Epithelial cell of proximal tubule (primary cell): ENCODE measurements around the gene TMEM208. TPM values are rescaled to one million over a fixed set of nuclear protein-coding genes. Genes with fewer than 3 reads are reported as not detected.
A peak's percentile ranks its signal among the peaks of the same experiment; 100 is the strongest.

ENCODE experiments used
- DNase-seq: peaks from one replicate; pipeline ENCODE4 v3.0.0-alpha.2; 2011; ENCODE audit warnings: low read depth
- H3K4me3 ChIP-seq: 2 replicates; pipeline ENCODE4 v1.5.1; 2011; ENCODE audit warnings: low read depth, mild to moderate bottlenecking, low read length
- CTCF ChIP-seq: conservative IDR thresholded peaks from 2 replicates; pipeline ENCODE4 v1.5.1; 2012; ENCODE audit warnings: low read depth, mild to moderate bottlenecking, low read length
- total RNA-seq: library from RNA; depleted of rRNA; stranded (reverse); fragments of >200 nt; gene quantifications from 2 replicates; pipeline ENCODE4 v1.2.3, GENCODE V29; 2015

The TMEM208 gene
- total RNA-seq, 1 donor from 2014 or later: 54.8 TPM

- no peak for TF ChIP-seq CTCF
- peak within 1 kb of the TSS; percentile 69 for H3K4me3 ChIP-seq
Observed at GRCh38 chr16:67191995-67192681, 34.8 kb upstream of the TMEM208 start, which contains the start of gene E2F4. Gene E2F4, plus strand, starts transcription at chr16:67192155. Its CDS starts 73 bp downstream, at chr16:67192228.

GRCh38 chr16:67192781-67193361 is 34.1 kb upstream of the TMEM208 start:
- DNase-seq: no peak
- peak overlapping the region; percentile 69 for H3K4me3 ChIP-seq
- TF ChIP-seq CTCF: no peak

More at GRCh38 chr16:67191995-67192681, 34.8 kb upstream of the TMEM208 start, which contains the start of gene E2F4:
- DNase-seq: no peak

- TF ChIP-seq CTCF: no peak
- no peak for DNase-seq
- H3K4me3 ChIP-seq: peak overlapping the region; percentile 69
Observed at GRCh38 chr16:67193536-67193935, 33.4 kb upstream of the TMEM208 start.

- no peak for DNase-seq
- no peak overlapping the region for H3K4me3 ChIP-seq
- no peak for TF ChIP-seq CTCF
Observed at GRCh38 chr16:67194260-67194659, 32.7 kb upstream of the TMEM208 start.

- no peak for TF ChIP-seq CTCF
- DNase-seq: no peak
Observed at GRCh38 chr16:67195676-67196075, 31.3 kb upstream of the TMEM208 start.

GRCh38 chr16:67196881-67197280 is 30.0 kb upstream of the TMEM208 start:
- TF ChIP-seq CTCF: no peak
- no peak overlapping the region for H3K4me3 ChIP-seq
- DNase-seq: no peak

More at GRCh38 chr16:67195676-67196075, 31.3 kb upstream of the TMEM208 start:
- H3K4me3 ChIP-seq: no peak overlapping the region
